NOMO-1 treated with dmso at 0.1 percent for 144 hours (cell line): ENCODE results near the gene MAPK10.
"Not testable (repeated sequence)": the region's sequence is repeated elsewhere in the genome, so short reads cannot be mapped to it uniquely, and the experiment has no call there.

Experiments used
- DNase-seq: peaks from one replicate; lab custom pipeline; 2025; ENCODE audit not compliant: unreplicated experiment; lab: John Stamatoyannopoulos, UW

The MAPK10 gene

DNA sequence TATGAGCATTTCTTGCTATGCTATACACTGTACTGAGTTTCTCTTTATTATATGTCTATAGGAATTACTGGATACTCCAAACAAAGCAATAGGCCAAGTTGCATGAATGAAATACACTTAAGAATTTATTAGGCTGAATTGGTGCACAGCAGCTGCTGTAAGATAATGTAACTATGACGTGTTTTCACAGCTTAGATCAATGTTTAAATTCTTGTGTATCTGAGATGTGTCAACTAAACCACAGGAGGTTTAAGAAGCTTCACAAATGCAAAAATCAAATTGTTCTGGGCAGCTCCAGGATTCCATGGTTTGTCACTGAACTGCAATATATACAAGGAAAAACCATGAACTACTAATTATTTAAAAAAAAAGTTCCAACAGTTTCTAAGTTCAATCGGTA lies 156.7 kb downstream of the MAPK10 start:
- DNase-seq, result no peak

DNA sequence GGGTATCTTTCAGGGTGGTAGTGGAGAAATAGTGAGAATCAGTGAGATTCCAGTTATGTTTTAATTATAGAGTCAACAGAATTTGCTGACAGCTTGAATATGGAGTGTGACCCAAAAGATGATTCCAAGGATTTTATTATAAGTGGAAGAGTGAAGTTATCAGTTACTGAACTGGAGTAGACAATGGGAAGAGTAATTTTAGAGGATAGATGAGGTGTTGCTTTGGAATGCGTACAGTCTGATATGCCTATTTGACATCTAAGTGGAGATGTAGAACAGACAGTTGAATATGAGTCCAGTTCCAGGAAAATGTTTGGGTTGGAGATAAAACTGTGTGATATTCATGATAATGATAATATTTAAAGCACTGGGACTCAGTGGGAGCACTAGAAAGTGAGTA lies 174.2 kb downstream of the MAPK10 start:
- DNase-seq, result no peak

DNA sequence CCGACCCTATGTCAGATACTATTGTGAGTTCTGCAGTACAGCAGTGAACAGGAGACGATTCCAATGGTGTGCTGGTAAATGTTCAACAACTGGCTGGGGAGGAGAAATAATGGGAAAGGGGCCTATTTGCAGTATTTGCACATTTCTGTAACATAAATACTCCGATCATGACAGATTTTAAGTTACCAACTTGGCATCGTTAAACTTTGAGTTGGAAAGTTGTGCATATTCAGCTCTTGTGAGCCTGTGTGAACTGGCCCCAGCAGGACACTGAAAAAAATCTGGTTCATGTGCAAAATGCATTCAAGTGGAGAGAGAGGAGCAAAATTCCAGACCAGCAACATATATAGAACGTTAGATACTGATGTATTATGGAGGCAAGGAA lies 175.0 kb downstream of the MAPK10 start:
- DNase-seq, result no peak

DNA sequence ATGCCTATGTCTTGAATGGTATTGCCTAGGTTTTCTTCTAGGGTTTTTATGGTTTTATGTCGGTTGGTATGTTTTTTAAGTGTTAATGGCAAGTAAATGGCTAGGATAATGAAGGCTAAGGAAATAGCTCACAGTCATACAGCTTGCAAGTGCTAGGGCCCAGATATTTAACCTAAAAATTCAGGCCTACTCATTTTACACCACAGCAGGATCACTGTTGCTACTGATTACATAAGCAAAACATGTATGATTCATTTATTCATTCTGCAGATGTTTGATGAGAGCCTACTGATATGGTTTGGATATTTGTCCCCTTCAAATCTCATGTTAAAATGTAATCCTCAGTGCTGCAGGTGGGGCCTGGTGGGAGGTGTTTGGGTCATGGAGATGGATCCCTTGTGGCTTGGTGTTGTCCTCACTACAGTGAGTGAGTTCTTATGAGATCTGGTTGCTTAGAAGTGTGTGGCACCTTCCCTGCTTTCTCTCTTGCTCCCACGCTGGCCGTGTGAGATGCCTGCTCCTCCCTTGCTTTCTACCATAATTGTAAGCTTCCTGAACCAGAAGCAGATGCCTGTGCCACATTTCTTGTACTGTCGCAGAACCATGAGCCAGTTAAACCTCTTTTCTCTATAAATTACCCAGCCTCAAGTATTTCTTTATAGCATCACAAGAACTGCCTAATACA lies 175.5 kb downstream of the MAPK10 start:
- DNase-seq, result no peak

DNA sequence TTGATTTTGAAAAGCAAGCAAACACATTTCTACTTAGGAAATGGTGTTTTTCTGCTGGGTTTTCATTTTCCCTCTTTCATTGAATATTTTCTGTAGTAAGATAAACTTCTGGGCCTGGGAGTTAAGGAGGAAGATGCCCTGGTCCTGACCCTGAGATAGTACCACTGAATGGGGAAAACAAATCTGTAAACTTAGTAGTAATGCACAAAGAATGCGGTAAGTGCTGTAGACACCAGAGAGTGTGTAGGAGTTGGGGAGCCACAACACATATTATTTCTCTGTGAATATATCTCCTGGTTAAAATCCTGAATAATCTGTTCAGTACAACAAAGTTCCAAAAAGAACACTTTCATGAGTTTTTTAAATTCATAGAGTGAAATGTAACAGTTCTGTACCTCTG lies 178.3 kb downstream of the MAPK10 start:
- no peak for DNase-seq

DNA sequence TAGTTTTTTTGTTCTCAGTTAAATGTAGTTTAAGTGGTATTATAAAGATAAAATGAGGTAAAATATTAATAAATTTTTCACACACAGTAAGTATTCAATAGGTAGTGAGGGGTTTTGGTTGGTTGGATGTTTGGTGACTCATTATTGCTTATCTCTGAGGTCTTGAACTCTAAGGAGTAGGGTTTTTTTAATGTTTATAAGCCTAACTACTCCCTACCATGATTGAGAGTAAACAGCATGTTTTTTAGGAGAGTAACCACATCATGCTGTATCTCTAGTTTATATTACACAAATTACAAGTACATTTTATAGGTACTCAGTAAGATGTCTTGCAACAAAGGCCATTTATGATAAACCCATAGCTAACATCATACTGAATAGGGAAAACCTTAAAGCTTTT lies 181.6 kb downstream of the MAPK10 start:
- DNase-seq, result no peak

DNA sequence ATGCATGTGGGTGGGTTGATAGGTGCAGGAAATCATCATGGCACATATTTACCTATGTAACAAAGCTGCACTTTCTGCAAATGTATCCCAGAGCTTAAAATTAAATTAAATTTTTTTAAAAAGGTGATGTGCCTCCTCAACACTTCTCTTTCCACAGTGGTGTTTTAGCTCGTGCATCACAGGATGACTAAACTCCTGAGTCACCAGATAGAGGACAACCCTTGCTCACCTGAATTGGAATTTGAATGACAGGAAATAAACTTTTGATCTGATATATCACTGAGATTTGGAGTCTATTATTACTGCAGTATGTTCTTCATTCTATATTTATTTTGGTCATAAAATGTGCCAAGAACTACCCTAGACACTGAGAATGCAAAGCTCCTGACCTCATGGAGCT lies 185.3 kb downstream of the MAPK10 start:
- DNase-seq, result no peak

DNA sequence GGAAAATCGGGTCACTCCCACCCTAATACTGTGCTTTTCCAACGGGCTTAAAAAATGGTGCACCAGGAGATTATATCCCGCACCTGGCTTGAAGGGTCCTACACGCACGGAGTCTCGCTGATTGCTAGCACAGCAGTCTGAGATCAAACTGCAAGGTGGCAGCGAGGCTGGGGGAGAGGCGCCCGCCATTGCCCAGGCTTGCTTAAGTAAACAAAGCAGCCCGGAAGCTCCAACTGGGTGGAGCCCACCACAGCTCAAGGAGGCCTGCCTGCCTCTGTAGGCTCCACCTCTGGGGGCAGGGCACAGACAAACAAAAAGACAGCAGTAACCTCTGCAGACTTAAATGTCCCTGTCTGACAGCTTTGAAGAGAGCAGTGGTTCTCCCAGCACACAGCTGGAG lies 191.5 kb downstream of the MAPK10 start:
- not testable (repeated sequence) for DNase-seq

DNA sequence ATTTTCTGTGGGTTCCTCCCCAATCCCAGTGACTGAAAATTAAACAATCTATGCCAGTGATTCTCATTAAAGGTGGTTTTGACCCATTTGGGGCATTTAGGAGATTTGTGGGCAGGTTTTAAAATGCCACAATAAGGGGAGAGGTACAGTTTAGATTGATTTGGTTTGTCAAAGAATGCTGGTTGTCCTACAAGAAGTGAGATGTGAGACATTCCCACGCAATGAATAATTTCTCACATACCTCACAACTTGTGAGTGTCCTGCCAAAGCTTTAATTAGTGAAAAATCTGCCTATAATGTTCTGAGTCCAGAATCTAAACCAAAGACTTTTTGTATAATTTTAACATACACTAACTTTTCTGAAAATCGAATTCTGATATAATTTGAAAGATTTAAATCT lies 199.4 kb downstream of the MAPK10 start:
- DNase-seq, result no peak

DNA sequence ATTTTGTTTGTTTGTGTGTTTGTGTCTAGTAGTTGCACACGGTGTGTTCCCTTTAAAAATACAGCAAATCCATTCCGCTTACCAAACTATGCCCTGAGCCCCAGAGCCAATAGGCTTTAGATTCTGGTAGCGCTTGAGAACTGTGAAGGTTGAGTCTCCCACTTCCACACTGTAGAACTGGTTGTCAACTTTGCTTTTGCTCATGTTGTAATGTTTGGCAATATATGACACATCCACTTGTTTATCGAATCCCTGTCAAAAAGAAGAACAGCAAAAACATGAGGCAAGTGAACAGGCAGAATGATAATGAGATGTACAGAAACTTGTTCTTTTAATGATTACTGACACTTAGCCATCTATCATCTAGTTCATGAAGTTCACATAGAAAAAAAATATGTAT lies 200.6 kb downstream of the MAPK10 start:
- no peak for DNase-seq

DNA sequence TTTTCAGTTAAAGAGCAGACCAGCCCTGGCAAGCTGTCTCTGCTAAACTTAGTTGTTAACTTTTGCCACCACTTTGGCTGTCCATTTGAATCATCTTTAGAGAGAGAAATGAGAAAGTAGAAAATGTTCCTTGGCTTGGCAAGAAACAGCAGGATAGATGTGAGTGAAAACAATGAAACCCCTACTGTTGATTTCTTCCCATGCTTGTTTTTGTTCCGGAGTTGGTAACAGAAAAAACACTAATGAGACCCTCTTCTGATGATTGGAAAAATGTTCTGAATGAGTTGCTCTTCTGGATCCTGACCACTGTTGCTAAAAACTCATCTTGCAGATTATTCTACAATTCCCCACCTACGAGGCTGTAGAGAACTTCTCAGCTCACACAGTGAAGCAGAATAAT lies 203.3 kb downstream of the MAPK10 start:
- no peak for DNase-seq

DNA sequence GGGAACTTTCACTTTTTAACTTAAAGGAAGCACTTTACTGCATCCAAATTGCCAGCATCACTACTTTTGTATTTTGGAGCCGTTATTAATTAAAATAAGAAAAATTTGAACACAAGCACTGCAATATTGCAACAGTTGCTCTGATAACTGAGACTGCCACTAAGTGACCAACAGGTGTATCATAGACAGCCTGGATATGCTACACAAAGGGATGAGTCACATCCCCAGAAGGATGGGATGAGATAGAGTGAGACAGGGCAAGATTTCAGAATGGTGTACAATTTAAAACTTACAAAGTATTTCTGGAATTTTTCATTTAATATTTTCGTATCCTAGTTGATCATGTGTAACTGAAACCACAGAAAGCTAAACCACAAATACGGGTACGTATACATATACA lies 204.1 kb downstream of the MAPK10 start:
- no peak for DNase-seq

DNA sequence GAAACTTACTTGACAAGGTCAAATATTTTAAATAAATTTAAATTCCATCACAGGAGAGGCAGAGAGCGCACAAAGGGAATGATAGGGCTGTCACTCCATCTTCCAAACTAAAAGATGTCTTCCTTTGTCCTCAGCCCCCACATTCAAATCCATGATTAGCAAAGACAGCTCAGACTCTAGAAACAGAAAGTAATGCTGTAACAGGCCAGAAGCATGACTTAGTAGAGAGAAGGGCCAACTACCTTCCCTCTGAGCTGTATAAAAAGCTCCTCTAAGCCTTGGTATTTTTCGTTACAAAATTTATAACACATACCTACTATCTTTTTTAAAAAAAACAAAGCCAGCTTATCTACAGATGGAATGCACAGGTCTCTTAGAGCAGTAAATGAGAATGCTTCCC lies 207.4 kb downstream of the MAPK10 start:
- no peak for DNase-seq

DNA sequence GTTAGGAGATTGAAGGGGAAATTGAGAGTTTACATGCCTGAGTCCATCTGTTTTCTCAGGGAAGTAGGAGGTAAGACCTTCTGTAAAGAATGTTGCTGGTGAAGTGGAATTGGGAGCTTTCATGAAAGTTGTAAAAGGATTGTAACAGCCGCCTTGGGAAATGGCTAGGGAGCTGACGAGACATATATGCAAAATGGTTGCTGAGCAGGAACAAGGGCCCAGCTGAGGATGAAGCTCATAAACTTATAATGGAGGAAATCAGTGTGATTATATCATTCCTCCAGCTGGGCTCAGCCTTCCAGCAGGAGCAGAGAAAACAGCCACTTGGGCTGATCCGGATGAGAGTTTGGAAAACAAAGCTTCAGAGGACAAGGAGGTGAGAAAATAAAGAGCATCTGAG lies 208.7 kb downstream of the MAPK10 start:
- DNase-seq, result no peak

DNA sequence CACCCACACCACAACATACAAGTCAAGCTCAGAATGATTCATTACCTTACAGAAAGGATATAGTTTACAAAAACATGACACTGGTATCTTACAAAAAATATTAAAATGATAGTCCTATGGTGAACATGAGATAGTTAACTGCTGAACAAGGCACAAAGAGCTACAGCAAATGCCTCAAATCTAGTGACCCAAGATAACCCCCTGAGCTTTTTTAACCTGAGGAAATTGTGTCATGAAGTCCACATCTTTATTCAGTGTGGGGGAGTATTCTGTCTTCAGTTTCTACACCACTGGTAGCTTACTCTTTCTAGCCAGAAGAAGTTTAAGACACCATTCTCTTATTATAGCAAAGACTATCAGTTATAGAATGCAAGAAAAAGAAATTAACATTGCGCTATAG lies 218.7 kb downstream of the MAPK10 start:
- DNase-seq, result no peak

DNA sequence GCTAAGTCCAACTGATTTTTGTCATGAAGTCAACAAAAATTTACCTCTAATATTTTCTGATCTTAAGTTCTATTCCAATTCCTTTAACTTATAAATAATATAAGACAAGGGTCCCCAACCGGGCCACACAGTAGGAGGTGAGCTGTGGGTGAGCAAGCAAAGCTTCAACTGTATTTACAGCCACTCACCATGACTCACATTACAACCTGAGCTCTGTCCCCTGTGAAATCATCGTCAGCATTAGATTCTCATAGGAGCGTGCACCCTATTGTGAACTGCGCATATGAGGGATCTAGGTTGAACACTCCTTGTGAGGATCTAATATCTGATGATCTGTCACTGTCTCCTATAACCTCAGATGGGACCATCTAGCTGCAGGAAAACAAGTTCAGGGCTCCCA lies 227.4 kb downstream of the MAPK10 start:
- DNase-seq, result no peak

DNA sequence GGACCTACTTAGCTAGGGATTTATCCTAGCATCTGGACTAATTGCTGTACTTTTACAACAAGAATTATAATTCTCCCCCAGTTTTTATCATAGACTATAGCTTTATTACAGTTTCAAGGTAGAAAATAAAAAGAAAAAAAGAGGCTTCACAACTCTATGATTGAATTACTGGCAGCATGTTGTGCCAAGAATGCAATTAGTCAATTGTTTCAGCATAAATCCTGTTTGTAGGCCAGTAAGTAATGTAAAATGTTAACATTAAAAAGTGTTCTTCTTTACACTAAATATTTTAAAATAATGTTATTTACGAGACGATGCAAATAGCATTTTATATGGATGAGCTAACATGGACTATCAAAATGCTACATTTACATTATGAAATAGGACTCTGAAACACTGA lies 228.4 kb downstream of the MAPK10 start:
- DNase-seq, result no peak

DNA sequence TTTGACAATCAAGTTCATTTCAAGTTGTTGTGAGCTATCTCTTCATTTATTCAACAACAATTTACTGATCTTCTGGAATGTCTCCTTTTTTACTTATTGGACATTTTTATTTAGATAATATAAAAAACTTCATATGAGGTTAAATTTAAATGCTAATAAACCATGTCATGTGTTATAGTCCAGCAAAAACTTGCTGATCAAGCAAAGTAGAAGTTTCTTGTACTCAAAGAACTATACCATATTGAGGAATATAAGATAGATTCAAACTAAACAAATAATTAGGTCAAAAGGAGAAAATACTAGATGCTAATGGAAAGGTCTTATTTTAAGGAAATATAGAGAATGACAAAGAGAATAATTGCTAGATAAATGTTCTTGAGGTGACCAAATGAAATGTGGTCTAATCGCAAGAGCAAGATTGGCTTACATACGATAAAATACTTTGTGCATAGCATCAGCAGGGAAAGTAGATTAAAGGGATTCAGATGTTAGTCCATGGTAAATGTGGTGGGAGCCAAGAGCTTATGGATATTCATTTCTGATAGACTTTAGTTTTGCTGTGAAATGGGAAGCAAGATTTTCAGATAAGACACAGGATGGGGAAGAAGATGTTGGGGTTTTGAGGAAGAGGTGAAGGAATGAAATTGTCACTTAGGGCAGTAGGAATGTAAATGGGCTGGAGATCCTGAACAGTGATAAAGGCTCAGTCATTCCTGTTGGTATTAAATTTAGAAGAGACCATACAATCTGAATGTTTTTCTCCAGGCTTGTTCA lies 229.5 kb downstream of the MAPK10 start:
- DNase-seq, result no peak

DNA sequence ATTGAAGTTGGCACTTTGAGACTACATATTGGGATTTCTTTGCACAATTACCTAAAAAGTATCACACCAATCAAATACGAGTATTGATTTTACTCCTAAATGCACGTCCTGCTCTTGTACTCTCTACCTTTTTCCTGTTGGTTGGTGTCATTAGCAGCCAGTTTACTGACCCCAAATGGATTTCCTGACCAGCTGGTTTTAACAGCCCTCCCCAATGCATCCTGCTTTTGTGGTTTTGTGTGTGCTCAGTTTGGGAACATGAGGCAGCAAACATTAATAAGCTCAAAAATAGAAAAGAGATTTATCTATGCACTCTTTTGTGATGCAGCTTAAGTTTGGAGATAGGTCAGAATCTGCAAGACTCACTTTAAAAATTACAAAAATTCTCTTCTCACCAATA lies 230.3 kb downstream of the MAPK10 start:
- no peak for DNase-seq

DNA sequence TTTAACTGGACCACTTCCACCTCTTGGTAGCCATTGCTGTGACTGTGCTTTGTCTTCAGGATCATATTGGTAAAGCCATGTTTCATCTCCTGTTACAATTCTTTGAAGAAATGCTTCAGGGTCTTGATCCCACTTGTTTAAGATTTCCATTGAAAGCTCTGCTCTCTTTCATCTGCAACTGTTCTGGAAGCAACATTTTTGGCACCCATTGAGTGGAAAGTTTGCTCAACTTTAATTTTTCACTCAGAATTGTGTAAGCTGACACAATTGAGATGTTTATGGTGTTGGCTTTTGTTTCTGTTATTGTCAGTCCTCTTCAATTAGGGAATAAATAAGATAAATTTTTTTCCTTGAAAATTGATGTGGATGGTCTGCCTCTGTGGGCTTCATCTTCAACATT lies 237.4 kb downstream of the MAPK10 start:
- no peak for DNase-seq

DNA sequence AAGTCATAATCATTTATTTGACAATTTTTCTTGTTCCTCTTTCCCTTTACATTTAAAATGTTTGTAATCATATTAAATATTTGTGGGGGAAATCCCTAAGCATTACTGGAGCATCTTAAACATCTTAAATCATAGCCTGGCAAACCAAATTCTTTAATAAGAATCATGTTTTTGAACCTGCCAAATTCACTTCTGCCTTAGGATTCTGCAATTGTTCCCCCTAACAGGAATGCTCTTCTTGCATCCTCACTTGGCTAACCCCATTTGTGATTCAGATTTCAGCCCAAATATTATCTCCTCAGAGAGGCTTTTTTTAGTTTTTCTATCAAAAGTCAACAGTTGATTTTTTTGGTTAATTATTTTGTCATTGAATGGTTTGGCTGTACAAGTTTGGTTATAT lies 241.1 kb downstream of the MAPK10 start:
- no peak for DNase-seq

DNA sequence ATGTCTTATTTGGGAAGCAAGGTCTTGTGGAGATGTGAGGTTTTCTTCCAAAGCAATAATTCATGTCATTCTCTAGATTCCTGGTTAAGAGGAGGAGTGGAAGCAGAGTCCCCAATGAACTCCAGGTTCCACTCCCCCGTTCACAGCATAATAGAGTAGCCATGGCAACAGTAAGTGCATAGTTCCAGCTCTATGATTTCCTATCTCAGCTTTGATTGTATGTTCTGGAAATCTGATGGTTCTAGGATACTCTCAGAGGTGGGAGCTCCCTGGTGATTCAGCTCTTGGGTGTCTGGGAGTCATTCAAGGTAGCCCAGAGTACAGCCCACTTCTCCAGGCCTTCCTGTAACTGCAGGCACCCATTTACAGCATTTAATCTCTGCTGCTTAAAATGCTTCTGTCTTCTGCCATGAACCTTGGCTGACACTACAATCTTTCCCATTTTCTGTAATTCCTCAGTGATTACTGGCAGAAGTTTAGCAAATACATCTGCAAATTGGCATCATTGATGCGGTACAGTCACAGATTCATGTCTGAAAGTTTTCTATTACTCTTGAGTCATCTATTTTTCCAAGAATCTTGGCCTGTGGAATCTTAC lies 242.0 kb downstream of the MAPK10 start:
- no peak for DNase-seq

DNA sequence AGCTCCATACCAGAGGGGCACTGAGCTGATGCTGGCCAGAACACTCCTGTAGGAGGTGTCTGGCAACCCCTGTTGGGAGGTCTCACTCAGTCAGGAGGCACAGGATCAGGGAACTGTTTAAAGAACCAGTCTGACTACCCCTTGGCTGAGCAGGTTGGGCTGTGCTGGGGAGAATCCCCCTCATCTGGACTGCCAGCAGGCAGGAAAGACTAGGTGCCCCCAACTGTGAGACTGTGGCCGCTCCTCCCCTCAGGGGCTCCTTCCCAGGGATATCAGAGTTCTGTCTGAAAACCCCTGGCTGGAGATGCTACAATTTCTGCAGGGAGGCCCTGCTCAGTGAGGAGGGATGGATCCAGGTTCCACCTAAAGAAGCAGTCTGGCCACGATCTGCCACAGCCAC lies 245.3 kb downstream of the MAPK10 start:
- DNase-seq, result no peak
